Neural progenitor cell (in vitro differentiated cells): Measurements from ENCODE around the gene EFCAB6.

ENCODE experiments used
- EZH2 ChIP-seq: fragments of 200-600 bp; sonication (generic); IDR thresholded peaks from 2 replicates; pipeline ENCODE4 v1.6.1; 2017; ENCODE audit warnings: antibody characterized with exemption, mild to moderate bottlenecking, moderate library complexity
- EZH2phosphoT487 ChIP-seq: fragments of 200-600 bp; sonication (generic); IDR thresholded peaks from 2 replicates; pipeline ENCODE4 v1.6.1; 2017; ENCODE audit warnings: antibody characterized with exemption
- TF ChIP-seq, protein P1 (sequence below): fragments of 200-600 bp; sonication (generic); IDR thresholded peaks from 2 replicates; pipeline ENCODE4 v1.5.1; 2017; ENCODE audit warnings: antibody characterized with exemption, mild to moderate bottlenecking

DNA sequence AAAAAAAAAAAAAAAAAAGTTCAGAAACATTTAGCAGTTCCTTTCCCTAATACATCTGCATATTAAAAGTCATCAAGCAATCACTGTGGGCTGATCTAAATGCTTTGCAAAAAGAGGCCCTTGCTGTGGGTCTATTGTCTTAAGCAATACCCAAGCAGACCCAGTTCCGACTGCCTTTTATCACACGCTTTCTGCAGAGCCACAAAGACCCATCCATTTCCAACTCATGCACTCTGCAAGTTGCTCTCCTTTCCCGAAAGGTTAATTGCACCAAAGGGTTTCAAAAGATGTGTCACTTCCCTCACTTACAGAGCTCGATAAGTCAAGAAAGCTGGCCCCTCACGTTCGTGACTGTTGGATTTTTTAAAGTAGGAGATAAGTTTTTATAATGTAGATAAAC is 261.4 kb downstream of the EFCAB6 start:
- TF ChIP-seq EZH2phosphoT487: no peak
- TF ChIP-seq, protein P1, sequence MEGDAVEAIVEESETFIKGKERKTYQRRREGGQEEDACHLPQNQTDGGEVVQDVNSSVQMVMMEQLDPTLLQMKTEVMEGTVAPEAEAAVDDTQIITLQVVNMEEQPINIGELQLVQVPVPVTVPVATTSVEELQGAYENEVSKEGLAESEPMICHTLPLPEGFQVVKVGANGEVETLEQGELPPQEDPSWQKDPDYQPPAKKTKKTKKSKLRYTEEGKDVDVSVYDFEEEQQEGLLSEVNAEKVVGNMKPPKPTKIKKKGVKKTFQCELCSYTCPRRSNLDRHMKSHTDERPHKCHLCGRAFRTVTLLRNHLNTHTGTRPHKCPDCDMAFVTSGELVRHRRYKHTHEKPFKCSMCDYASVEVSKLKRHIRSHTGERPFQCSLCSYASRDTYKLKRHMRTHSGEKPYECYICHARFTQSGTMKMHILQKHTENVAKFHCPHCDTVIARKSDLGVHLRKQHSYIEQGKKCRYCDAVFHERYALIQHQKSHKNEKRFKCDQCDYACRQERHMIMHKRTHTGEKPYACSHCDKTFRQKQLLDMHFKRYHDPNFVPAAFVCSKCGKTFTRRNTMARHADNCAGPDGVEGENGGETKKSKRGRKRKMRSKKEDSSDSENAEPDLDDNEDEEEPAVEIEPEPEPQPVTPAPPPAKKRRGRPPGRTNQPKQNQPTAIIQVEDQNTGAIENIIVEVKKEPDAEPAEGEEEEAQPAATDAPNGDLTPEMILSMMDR: no peak
- no peak for TF ChIP-seq EZH2
